Measurements from ENCODE around the gene MANF.

DNA sequence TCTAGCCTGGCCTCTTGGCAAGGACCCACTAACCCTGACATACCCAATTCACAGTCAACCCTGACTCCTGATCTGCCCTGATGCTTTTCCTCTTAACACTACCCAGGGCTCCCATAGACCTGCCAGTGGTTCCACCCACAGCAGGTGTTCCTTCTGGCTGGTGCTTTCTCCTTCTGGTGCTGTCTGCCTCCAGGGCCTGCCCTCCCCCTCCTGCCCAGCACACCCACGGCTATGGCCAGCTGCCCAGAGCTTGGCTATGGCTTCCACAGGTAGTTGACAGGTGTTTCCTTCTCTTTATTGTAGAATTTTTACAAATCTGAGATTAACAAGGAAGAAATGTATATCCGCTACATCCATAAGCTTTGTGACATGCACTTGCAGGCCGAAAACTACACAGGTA is 46.5 kb upstream of the MANF start:
- TF ChIP-seq POLR2A (IDR thresholded peaks at IDR 0.05): no peak
- TF ChIP-seq, protein P1, sequence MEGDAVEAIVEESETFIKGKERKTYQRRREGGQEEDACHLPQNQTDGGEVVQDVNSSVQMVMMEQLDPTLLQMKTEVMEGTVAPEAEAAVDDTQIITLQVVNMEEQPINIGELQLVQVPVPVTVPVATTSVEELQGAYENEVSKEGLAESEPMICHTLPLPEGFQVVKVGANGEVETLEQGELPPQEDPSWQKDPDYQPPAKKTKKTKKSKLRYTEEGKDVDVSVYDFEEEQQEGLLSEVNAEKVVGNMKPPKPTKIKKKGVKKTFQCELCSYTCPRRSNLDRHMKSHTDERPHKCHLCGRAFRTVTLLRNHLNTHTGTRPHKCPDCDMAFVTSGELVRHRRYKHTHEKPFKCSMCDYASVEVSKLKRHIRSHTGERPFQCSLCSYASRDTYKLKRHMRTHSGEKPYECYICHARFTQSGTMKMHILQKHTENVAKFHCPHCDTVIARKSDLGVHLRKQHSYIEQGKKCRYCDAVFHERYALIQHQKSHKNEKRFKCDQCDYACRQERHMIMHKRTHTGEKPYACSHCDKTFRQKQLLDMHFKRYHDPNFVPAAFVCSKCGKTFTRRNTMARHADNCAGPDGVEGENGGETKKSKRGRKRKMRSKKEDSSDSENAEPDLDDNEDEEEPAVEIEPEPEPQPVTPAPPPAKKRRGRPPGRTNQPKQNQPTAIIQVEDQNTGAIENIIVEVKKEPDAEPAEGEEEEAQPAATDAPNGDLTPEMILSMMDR (IDR thresholded peaks at IDR 0.05): no peak
